ENCODE measurements around the gene SLC25A31.

SLC25A31 gene

DNA sequence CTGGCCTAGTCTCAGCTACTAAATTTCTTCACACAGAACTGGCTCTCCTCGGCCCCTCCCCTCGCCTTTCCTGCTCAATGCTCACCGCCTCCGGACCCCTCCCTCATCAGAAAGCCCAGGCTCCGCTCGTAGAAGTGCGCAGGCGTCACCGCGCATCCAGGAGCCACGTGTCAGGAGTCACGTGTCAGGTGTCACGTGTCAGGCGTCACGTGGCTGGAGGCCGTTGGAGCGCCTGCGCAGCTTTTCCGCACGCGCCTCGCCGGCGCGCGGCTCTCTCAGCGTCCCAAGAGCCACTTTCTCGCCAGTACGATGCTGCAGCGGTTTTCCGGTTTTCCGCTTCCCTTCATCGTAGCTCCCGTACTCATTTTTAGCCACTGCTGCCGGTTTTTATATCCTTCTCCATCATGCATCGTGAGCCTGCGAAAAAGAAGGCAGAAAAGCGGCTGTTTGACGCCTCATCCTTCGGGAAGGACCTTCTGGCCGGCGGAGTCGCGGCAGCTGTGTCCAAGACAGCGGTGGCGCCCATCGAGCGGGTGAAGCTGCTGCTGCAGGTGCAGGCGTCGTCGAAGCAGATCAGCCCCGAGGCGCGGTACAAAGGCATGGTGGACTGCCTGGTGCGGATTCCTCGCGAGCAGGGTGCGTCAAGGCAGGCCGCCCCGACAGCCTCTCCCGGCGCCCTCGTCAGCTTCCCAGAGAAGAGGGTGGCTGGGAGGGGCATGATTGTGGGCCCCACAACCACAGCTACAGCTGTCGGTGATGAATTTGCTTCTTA lies at the start of gene SLC25A31:
TSS of gene SLC25A31 (plus strand) at position 259 of the 772 bp plus-strand sequence. CDS start at position 405, 146 bp downstream.
- DNase-seq (ENCODE audit: low spot score): no peak

DNA sequence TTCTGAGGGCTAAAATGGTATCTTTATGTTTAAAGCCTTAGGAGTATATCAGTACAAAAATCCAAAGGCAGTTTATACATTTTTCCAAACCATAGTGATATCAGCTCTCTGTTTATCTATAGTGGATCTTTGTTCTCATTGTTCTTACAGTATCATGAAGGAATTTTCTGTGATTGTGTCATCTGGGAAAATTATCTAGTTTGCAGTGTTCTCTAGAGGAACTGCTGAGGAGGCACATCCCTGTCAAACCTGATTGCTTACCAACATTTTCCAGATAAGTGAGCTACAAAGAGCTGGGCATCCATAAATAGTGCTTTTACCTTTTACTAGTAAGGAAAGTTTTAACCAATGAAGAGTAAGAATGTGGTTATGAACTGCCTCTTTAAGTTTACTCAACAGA lies 44.9 kb upstream of the SLC25A31 start:
- DNase-seq (ENCODE audit: low spot score): no peak

DNA sequence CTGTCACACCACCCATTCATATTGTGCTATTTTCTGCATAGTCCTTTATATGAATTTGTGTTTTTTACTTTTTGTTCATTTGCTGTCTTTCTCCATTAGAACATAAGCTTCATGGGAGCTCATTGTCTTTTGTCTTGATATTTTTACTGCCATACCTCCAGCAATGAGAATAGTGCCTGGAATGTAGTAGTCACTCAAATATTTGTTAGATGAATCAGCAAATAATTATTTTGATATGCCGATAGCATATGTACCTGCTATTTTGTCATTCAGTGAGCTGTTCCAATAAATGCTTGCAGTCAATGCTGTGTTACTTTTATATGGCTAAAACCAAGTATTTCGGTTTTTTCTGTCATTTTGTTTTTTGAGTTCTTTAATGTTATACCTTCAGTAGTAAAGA lies 43.5 kb upstream of the SLC25A31 start:
- no peak for DNase-seq (ENCODE audit: low spot score)

DNA sequence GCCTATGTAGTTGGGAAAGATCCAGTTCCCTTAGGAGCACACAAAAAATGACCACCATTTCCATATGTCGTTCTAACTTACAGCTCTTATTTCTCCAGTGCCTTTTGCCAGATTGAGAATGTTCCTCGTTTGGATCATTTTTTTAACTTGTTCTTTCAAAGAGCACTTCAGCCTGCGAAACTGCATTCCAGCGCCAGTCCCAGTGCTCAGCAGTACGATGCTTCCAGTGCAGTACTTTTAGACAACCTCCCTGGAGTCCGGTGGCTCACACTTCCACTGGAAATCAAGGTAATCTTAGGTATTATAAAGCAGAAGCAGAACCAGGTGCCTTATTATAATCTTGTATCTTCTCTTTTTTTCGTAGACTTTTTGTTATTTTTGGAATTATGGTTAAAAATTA lies 42.6 kb upstream of the SLC25A31 start:
- DNase-seq (ENCODE audit: low spot score): no peak

DNA sequence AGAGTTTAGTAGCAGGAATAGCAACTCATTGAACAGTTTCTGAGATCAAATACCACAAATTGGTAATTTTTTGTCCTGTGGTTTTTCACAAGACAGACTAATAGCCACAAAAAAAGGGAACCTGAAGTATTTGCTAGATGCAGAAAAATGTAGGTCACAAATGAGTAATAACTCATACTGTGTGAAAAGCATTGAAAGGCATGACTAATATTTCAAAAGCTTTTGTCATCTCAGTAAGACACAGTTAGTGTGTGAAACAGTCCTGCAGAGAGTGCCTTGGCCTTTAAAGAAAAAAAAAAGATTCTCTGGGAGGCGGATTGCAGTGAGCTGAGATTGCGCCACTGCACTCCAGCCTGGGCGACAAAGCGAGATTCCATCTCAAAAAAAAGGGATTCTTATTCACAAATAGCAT lies 31.4 kb upstream of the SLC25A31 start:
- DNase-seq (ENCODE audit: low spot score): no peak

DNA sequence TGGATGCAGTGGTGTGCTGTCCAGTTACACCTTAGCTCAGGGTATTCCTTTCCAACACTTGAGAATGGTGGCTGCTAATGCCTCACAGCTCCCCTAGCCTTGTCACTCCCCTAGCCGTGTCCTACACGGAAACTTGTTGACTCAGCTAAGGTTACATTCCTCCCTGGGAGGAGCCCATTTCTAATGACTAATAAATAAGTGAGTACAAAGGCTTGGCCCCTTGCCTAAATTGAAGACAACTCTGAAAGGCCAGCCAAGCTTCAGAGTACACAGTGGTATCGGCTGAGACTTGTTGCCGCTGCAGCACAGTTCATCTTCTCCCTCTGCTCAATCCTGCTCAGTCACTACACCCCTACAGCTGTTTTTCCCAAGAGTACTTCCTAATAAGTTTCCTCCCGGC lies 21.2 kb upstream of the SLC25A31 start:
- no peak for DNase-seq (ENCODE audit: low spot score)

DNA sequence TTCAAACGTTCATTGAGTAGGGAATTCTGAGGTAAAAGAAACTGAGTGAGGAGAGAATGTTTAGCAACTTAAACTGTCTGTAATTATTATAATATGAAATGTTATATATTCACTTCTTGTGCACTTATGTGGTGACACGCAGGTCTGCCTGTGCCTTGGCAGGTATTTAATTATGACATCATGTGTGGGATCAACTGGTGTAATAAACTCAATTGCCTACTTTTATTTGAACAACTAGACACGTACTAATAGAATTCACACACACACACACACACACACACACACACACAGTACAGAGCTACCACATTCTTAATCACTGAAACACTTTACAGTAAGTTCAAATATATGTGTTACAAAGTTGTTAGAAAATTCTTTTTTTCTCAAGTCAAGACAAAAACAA lies 20.7 kb upstream of the SLC25A31 start:
- DNase-seq (ENCODE audit: low spot score): no peak

DNA sequence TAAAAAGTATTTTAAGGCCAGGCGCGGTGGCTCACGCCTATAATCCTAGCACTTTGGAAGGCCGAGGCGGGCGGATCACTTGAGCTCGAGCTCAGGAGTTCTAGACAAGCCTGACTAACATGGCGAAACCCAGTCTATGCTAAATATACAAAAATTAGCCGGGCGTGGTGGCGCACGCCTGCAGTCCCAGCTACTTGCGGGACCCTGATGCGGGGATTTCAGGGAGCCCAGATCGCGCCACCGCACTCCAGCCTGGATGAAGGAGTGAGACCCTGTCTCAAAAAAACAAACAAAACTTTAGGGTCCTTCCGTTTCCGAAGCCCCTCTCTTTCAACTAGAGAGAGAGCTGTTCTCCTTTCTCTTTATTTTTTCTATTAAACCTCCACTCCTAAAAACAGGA lies 1.2 kb downstream of the SLC25A31 start:
- no peak for DNase-seq (ENCODE audit: low spot score)

DNA sequence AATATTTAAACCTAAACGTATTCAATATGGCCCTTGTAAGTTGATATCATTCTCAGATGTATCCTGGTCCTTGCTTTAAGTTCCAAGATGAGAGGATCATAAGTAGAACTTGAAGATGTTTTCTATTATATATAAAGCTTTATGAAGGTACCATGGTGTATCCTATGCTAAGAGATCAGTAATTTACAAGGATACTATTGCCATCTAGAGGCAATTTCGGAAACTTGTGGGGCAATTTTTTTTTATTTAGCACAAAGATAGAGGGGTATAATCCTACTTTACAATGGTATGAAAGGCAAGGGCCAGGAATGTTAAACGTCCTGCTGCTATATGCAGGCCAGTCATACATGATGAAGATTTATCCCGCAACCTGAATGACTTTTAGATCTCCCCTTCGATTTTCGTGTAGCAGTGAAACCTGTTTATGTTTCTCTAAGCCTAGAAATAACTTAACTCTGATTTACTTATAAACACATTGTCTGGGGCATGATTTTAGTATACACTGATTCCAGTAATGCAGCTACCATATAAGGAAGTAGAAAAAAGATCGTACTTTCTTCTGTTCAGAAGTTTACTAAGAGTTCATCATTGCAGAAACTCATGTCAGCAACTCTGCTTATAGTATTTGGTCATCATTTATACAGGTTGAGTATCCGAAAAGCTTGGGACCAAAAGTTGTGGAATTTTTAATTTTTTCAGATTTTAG lies 2.6 kb downstream of the SLC25A31 start:
- peak; percentile 64 for DNase-seq (ENCODE audit: low spot score)

DNA sequence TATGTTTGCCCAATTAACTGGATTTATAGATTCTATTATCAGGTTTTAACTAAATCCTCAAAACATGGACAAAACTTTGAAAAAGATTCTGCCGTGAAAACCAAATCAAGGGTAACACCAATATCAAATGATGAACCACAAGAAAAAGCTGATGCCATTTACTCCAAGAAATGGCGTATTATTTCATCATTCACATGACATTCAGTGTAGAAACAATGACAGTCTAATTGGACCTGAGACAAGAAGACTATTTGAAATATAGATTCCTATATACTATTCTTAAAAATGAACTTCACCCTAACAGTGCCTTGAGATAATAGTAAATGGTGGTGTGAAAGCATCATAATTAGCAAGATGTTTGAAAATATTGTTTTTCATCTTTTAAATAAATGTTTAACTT lies 4.8 kb downstream of the SLC25A31 start:
- no peak for DNase-seq (ENCODE audit: low spot score)

DNA sequence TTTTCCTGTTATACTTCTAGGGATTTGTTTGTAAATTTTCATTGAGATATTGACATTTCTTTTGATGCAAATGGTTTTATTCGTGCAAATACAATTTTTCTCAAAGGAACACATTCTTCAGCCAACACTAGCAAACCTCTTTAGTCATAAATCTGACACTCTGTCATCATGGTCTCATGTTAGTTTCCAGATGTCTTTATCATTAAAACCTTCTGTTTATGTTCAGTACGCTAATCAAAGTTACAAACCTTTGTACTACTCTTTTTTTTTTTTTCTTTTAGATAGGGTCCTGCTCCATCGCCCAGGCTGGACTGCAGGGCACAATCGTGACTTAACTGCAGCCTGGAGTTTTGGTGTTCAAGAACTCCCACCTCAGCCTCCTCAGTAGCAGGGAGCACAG lies 7.1 kb downstream of the SLC25A31 start:
- DNase-seq (ENCODE audit: low spot score): no peak

DNA sequence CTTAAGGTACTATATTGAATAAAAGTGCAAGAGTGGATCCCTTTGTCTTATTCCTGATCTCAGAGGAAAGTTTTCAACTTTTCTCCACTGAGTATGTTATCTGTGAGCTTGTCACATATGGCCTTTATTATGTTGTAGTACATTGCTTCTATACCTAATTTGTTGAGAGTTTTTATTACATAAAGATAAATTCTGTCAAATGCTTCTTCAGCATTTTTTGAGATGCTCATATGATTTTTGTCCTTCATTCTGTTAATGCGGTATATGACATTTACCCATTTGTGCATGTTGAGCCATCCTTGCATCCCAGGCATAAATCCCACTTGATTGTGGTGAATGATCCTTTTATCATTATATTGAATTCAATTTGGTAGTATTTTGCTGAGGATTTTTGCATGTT lies 11.0 kb downstream of the SLC25A31 start:
- no peak for DNase-seq (ENCODE audit: low spot score)

DNA sequence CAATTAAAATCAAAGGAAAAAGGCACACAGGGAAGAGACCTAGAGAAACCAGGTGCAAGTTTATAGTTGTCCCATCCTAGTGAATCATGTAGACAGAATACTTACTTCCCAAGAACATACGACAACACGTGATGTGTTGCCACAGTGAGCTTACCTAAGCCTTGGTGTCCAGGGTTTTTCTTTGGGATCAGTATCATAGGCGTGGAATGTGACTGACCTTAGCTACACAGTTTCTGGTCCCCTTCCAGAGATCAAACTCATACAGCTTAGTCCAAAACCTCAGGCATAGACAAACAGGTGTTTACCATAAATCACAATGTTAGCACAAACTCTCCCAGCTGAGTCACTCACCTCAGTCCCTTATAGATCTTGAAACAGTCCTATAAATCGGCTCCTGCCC lies 17.7 kb downstream of the SLC25A31 start:
- no peak for DNase-seq (ENCODE audit: low spot score)

DNA sequence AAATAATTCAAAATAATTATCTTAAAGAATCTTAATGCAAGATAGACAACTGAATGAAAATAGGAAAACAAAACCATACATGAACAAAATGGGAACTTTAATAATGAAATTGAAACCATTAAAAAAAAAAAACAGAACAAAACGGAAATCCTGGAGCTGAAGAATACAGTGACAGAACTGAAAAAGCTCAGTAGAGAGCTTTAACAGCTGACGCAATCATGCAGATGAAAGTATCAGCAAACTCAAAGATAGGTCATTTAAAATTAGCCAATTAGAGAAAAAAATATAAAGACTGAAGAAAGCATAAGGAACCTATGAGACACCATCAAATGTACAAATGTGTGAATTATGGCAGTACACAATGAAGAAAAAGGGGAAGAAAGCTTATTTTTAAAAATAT lies 18.8 kb downstream of the SLC25A31 start:
- no peak for DNase-seq (ENCODE audit: low spot score)

DNA sequence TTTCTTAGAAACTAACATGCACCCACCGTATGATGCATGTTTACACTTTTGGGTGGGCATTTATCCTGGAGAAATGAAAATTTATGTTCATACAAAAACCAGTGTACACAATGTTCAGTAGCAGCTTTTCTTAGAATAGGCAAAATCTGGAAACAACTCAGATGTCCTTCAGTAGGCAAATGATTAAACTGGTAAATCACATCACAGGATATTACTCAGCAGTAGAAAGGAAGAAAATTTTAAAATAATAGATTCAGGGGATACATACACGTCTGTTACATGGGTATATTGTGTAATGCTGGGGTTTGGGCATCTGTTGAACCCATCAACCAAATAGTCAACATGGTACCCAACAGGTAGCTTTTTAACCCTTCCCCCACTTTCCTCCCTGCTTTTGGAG lies 26.7 kb downstream of the SLC25A31 start:
- DNase-seq (ENCODE audit: low spot score): no peak

DNA sequence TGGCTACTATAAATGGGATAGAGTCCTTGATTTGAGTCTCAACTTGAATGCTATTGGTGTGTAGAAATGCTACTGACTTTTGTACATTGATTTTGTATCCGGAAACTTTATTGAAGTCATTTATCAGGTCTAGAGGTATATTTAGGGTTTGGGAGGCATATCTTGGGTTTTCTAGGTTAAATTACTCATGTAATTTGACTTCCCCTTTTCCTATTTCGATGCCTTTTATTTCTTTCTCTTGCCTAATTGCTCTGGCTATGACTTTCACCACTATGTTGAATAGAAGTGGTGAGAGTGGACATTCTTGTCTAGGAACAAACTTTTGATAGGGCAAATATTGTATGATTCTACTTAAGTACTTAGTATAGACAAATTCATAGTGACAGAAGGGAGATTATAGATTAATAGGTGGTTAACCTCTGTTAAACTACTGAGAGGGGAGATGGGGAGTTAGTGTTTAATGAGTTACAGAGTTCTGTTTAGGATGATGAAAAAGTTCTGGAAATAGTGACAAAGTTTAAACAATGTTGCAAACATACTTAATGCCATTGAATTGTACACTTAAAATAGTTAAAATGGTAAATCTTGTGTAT lies 29.1 kb downstream of the SLC25A31 start:
- no peak for DNase-seq (ENCODE audit: low spot score)

DNA sequence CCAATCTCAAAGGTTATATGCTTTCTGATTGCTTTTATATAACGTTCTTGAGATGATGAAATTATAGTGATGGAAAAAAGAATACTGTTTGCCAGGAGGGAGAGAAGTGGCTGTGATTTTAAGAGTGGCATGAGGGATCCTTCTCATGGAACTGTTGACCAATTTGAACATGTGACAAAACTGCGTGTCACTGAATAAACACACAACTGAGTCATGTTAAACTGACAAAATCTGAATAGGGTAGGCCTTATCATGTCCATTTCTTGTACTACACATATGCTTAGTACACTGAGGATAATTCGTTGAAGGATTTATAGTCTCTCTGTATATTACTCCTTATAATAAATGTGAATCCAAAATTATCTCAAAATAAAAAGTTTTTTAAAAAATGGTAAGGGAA lies 29.7 kb downstream of the SLC25A31 start:
- no peak for DNase-seq (ENCODE audit: low spot score)

DNA sequence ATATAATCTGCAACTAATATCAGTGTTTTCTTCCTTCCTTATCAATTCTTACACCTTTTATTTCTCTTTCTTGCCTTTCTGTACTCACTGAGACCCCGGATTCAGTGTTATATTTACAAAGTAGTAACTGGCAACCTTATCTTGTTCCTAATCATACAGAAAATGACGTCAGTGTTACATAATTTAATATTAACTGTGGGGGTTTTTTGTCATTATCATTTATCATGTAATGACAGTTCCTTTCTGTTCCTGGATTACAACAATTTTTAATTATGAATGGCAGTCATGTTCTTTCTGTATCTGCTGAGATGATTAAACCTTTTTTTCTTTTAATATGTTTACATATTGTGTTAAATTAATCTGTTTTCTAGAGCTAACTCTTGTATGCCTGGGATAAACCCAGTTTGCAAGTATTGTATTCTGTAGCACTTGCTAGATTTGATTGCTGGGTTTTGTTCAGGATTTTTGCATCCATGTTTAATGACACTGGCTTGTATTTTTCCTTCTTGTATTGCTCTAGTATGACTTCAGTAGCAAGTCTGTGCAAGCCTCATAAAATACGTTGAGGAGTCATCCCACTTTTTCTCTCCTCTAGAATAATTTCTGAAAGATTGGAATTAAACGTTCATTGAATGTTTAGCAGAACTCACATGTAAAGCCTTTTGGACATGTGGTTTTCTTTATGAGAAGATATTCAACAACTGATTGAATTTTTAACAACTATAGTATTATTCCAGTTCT lies 41.5 kb downstream of the SLC25A31 start:
- DNase-seq (ENCODE audit: low spot score): no peak

DNA sequence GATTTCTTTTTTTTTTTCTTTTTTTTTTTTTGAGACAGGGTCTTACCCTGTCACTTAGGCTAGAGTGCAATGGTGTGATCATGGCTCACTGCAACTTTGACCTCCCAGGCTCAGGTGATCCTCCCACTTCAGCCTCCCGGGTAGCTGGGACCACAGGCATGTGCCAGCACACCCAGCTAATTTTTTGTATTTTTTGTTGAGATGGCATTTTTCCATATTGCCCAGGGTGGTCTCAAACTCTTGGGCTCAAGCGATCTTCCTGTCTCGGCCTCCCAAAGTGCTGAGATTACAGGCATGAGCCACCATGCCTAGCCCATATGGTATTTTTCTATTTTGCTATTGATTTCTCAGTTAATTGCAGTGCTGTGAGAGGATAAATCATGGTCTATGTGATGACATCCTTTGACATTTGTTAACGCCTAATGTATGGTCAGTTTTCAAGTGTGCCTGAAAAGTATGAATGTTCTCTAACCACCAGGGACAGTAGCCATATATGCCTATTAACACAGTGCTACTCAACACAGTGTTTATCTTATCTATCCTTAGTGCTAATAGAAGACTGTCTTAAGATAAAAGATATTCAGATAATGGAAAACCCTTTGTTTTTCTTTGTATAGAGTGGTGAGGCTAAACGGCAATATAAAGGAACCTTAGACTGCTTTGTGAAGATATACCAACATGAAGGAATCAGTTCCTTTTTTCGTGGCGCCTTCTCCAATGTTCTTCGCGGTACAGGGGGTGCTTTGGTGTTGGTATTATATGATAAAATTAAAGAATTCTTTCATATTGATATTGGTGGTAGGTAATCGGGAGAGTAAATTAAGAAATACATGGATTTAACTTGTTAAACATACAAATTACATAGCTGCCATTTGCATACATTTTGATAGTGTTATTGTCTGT lies 42.8 kb downstream of the SLC25A31 start:
- DNase-seq (ENCODE audit: low spot score): no peak

DNA sequence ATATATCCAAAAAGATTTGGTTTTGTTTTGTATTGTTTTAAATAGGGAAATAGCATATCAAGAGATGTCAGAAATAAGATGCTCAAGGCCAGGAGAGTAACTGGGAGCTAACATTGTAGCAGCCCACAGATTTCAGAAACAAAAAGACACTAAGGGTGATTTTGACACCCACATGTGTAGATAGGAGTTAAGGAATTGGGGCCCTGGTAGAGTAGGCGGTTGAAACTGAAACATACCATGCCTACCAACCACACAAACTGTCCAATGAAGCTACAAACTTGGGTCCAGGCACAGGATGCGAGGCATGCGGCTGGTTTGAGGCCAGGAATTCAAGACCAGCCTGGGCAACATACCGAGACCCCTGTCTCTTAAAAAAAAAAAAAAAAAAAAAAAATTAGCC lies 45.6 kb downstream of the SLC25A31 start:
- no peak for DNase-seq (ENCODE audit: low spot score)

DNA sequence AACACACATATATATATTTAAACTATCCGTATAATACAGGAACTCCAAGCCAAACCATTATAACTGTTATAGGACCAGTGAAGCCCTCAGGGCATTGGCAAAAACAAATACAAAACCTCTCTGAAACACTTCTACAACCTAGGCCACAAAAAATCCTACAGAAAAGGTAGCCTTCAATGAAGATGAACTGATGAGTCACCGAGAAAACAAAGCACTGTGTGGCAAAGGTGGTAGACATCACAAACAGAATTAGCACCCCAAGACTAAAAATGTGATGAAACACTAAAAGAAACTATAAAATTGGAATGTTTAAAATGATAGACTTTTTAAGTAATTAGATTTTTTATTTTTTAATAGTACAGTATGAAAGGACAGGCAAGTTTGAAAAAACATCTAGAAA lies 46.4 kb downstream of the SLC25A31 start:
- DNase-seq (ENCODE audit: low spot score): no peak

DNA sequence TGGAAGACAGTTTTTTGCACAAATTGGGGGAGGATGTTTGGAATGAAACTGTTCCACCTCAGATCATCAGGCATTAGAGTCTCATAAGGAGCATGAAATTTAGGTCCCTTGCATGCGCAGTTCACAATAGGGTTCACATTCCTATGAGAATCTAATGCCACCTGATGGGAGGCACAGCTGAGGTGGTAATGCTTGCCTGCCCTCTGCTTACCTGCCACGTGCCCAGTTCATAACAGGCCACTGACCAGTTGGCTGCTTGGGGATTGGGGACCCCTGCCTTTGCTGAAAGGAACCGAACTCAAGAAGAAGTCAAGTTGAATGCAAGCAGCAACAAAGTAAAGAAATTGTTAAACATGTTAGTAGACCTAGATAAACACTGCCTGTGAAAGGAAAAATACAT lies 47.3 kb downstream of the SLC25A31 start:
- no peak for DNase-seq (ENCODE audit: low spot score)
